ENCODE measurements around the gene TDP2.

DNA sequence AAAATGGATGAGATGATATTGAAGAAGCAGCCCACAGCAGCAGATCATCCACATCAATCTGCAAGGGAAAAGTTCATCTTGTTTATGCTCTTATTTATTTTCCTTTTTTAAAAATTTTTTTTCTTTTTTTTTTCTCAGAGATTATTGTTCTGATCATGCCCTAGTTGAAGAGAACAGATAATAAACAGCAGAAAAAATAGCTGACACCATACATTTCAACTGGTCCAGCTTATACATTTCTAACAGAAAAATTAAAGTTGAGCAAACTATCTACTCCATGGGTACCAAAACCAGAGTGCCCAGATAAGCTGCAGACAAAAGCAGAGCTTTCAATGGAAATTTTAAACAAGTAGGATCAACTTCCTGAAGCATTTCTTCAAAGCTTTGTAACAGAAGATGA is 30.0 kb downstream of the TDP2 start:
- TF ChIP-seq, protein P1, sequence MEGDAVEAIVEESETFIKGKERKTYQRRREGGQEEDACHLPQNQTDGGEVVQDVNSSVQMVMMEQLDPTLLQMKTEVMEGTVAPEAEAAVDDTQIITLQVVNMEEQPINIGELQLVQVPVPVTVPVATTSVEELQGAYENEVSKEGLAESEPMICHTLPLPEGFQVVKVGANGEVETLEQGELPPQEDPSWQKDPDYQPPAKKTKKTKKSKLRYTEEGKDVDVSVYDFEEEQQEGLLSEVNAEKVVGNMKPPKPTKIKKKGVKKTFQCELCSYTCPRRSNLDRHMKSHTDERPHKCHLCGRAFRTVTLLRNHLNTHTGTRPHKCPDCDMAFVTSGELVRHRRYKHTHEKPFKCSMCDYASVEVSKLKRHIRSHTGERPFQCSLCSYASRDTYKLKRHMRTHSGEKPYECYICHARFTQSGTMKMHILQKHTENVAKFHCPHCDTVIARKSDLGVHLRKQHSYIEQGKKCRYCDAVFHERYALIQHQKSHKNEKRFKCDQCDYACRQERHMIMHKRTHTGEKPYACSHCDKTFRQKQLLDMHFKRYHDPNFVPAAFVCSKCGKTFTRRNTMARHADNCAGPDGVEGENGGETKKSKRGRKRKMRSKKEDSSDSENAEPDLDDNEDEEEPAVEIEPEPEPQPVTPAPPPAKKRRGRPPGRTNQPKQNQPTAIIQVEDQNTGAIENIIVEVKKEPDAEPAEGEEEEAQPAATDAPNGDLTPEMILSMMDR (IDR thresholded peaks at IDR 0.05) = no peak
- TF ChIP-seq POLR2A (IDR thresholded peaks at IDR 0.05) = no peak
